GM19395 (cell line): ENCODE data around the gene G2E3.

ENCODE experiments used
- ATAC-seq: cut with Tn5 transposase; IDR thresholded peaks from one replicate; pipeline ENCODE4 v1.9.1; 2021; ENCODE audit warnings: mild to moderate bottlenecking, moderate library complexity; ENCODE audit not compliant: unreplicated experiment

The G2E3 gene

GRCh38 chr14:30648471-30648870 is 89.5 kb downstream of the G2E3 start:
- no peak for ATAC-seq

GRCh38 chr14:30651937-30652336 is 93.0 kb downstream of the G2E3 start:
- no peak for ATAC-seq

- ATAC-seq: no peak
Observed at GRCh38 chr14:30655124-30655523, 96.2 kb downstream of the G2E3 start.

GRCh38 chr14:30655658-30656057 is 96.7 kb downstream of the G2E3 start:
- ATAC-seq: no peak

GRCh38 chr14:30656190-30656632 is 97.3 kb downstream of the G2E3 start:
- ATAC-seq: no peak

- no peak for ATAC-seq
Observed at GRCh38 chr14:30657050-30657449, 98.1 kb downstream of the G2E3 start.

- ATAC-seq: no peak
Observed at GRCh38 chr14:30657606-30658163, 98.7 kb downstream of the G2E3 start.

- no peak for ATAC-seq
Observed at GRCh38 chr14:30658645-30659044, 99.7 kb downstream of the G2E3 start.

GRCh38 chr14:30669594-30669993 is 110.6 kb downstream of the G2E3 start:
- no peak for ATAC-seq
